HG03571 (cell line): ENCODE results near the gene NOL8.
A peak's percentile ranks its signal among the peaks of the same experiment; 100 is the strongest.

Experiments used
- ATAC-seq: cut with Tn5 transposase; IDR thresholded peaks from one replicate; pipeline ENCODE4 v1.9.1; 2021; ENCODE audit not compliant: unreplicated experiment

The NOL8 gene

GRCh38 chr9:92312887-92313623 lies 12.1 kb downstream of the NOL8 start:
- no peak for ATAC-seq

GRCh38 chr9:92310562-92310961 lies 14.6 kb downstream of the NOL8 start:
- ATAC-seq, result no peak

- ATAC-seq, result peak; percentile 76
Measured at GRCh38 chr9:92308893-92309292, 16.3 kb downstream of the NOL8 start.

GRCh38 chr9:92300936-92301335 lies 24.2 kb downstream of the NOL8 start:
- ATAC-seq, result no peak

GRCh38 chr9:92299116-92299515 lies 26.0 kb downstream of the NOL8 start:
- peak; percentile 49 for ATAC-seq

- ATAC-seq, result no peak
Measured at GRCh38 chr9:92298036-92298435, 27.1 kb downstream of the NOL8 start.

GRCh38 chr9:92297611-92298010 lies 27.5 kb downstream of the NOL8 start:
- ATAC-seq, result no peak

- no peak for ATAC-seq
Measured at GRCh38 chr9:92295827-92296258, 29.3 kb downstream of the NOL8 start.

- ATAC-seq, result no peak
Measured at GRCh38 chr9:92295240-92295790, 29.8 kb downstream of the NOL8 start.

- no peak for ATAC-seq
Measured at GRCh38 chr9:92294297-92294676, 30.9 kb downstream of the NOL8 start.

GRCh38 chr9:92293452-92294296 lies 31.5 kb downstream of the NOL8 start, which contains the start of gene IARS1:
Gene IARS1, minus strand, starts transcription at chr9:92293697. Its CDS starts 4,278 bp downstream, at chr9:92289419.
- ATAC-seq, result peak; percentile 86

GRCh38 chr9:92293075-92293354 lies 32.1 kb downstream of the NOL8 start:
- ATAC-seq, result no peak

GRCh38 chr9:92292338-92293074 lies 32.6 kb downstream of the NOL8 start:
- ATAC-seq, result no peak

- ATAC-seq, result no peak
Measured at GRCh38 chr9:92291577-92291976, 33.6 kb downstream of the NOL8 start.

GRCh38 chr9:92290785-92291429 lies 34.2 kb downstream of the NOL8 start:
- no peak for ATAC-seq

GRCh38 chr9:92289708-92290390 lies 35.3 kb downstream of the NOL8 start:
- ATAC-seq, result no peak

GRCh38 chr9:92279302-92279701 lies 45.8 kb downstream of the NOL8 start:
- ATAC-seq, result no peak

- ATAC-seq, result no peak
Measured at GRCh38 chr9:92278110-92278509, 47.0 kb downstream of the NOL8 start.

GRCh38 chr9:92276331-92277032 lies 48.7 kb downstream of the NOL8 start:
- no peak for ATAC-seq

- no peak for ATAC-seq
Measured at GRCh38 chr9:92275541-92275940, 49.6 kb downstream of the NOL8 start.
